Naive B cell (primary cell): ENCODE data around the gene PIGQ. TPM values are rescaled to one million over a fixed set of nuclear protein-coding genes. Genes with fewer than 3 reads are reported as not detected.

Experiments used
- polyA plus RNA-seq, 6 donors: library from polyadenylated mRNA; unstranded; fragments of 300-500 nt; fragmentation: Illumina TruSeq; gene quantifications; one replicate each; pipeline ENCODE4 v1.2.3, GENCODE V29; 2021; ENCODE audit warnings: low read depth in 6 of 6

The PIGQ gene
- polyA plus RNA-seq, 6 donors from 2014 or later, result 4.5 to 22.2 (median 12.7) TPM

Other genes starting within 250 kb of the PIGQ start
- gene AXIN1, start 217.2 kb upstream of the PIGQ start, polyA plus RNA-seq, result 1 to 10 TPM in 5 of 6 donors, under 1 TPM in 1; 0.93 to 2.7 (median 1.9) TPM
- gene MRPL28, start 199.4 kb upstream of the PIGQ start, polyA plus RNA-seq, result 10 to 100 TPM; 60.1 to 76.8 (median 65.7) TPM
- 10 to 100 TPM in 5 of 6 donors, 1 to 10 TPM in 1; 7.1 to 24.3 (median 17.2) TPM for gene PGAP6, start 188.0 kb upstream of the PIGQ start, polyA plus RNA-seq
- 100 to 1,000 TPM in 1 of 6 donors, 10 to 100 TPM in 5; 56.9 to 104 (median 65.1) TPM for gene NME4, start 172.8 kb upstream of the PIGQ start, polyA plus RNA-seq
- gene DECR2, start 168.1 kb upstream of the PIGQ start, polyA plus RNA-seq, result 1 to 10 TPM; 3.8 to 9.4 (median 5.2) TPM
- gene RAB11FIP3, start 144.3 kb upstream of the PIGQ start, polyA plus RNA-seq, result 1 to 10 TPM; 1.0 to 4.8 (median 1.9) TPM
- gene CAPN15, start 42.3 kb upstream of the PIGQ start, polyA plus RNA-seq, result 10 to 100 TPM in 1 of 6 donors, 1 to 10 TPM in 5; 4.3 to 11.0 (median 5.0) TPM
- not detected for gene PRR35, start 9.6 kb upstream of the PIGQ start, polyA plus RNA-seq
- 1 to 10 TPM in 4 of 6 donors, under 1 TPM in 2; 0.90 to 3.4 (median 1.9) TPM for gene NHLRC4, start 3.0 kb upstream of the PIGQ start, polyA plus RNA-seq
- gene RAB40C, start 20.1 kb downstream of the PIGQ start, polyA plus RNA-seq, result 10 to 100 TPM in 2 of 6 donors, 1 to 10 TPM in 4; 6.8 to 14.5 (median 9.4) TPM
- gene WFIKKN1, start 61.0 kb downstream of the PIGQ start, polyA plus RNA-seq, result not detected
- 10 to 100 TPM; 66.3 to 87.6 (median 84.9) TPM for gene METTL26, start 66.3 kb downstream of the PIGQ start, polyA plus RNA-seq
- gene MCRIP2, start 71.9 kb downstream of the PIGQ start, polyA plus RNA-seq, result 10 to 100 TPM; 20.8 to 46.6 (median 22.7) TPM
- gene WDR90, start 79.4 kb downstream of the PIGQ start, polyA plus RNA-seq, result 1 to 10 TPM in 2 of 6 donors, under 1 TPM in 3, not detected in 1; 0.75 to 2.3 (median 0.90) TPM
- 10 to 100 TPM; 22.1 to 49.1 (median 35.0) TPM for gene RHOT2, start 98.2 kb downstream of the PIGQ start, polyA plus RNA-seq
- gene RHBDL1, start 105.7 kb downstream of the PIGQ start, polyA plus RNA-seq, result not detected
- 100 to 1,000 TPM; 121 to 180 (median 128) TPM for gene STUB1, start 110.4 kb downstream of the PIGQ start, polyA plus RNA-seq
- gene JMJD8, start 114.4 kb downstream of the PIGQ start, polyA plus RNA-seq, result 10 to 100 TPM; 38.1 to 62.6 (median 40.0) TPM
- 10 to 100 TPM in 4 of 6 donors, 1 to 10 TPM in 2; 4.6 to 16.2 (median 11.4) TPM for gene WDR24, start 120.4 kb downstream of the PIGQ start, polyA plus RNA-seq
- 1 to 10 TPM in 1 of 6 donors, under 1 TPM in 4, not detected in 1; 0.23 to 7.9 (median 0.56) TPM for gene FBXL16, start 135.8 kb downstream of the PIGQ start, polyA plus RNA-seq
- gene METRN, start 145.2 kb downstream of the PIGQ start, polyA plus RNA-seq, result 10 to 100 TPM in 1 of 6 donors, 1 to 10 TPM in 4, not detected in 1; 4.0 to 10.2 (median 6.2) TPM
- gene ANTKMT, start 151.2 kb downstream of the PIGQ start, polyA plus RNA-seq, result 10 to 100 TPM; 21.5 to 62.0 (median 38.0) TPM
- under 1 TPM in 2 of 6 donors, not detected in 4; 0.41 to 0.95 TPM for gene CCDC78, start 156.5 kb downstream of the PIGQ start, polyA plus RNA-seq
- 1 to 10 TPM; 1.5 to 8.5 (median 2.9) TPM for gene HAGHL, start 157.1 kb downstream of the PIGQ start, polyA plus RNA-seq
- 10 to 100 TPM; 14.1 to 29.6 (median 20.5) TPM for gene CIAO3, start 171.0 kb downstream of the PIGQ start, polyA plus RNA-seq
- not detected for gene MSLN, start 190.8 kb downstream of the PIGQ start, polyA plus RNA-seq
- gene RPUSD1, start 218.4 kb downstream of the PIGQ start, polyA plus RNA-seq, result 10 to 100 TPM; 24.5 to 43.9 (median 33.7) TPM
- 1 to 10 TPM; 3.4 to 8.4 (median 4.6) TPM for gene CHTF18, start 218.7 kb downstream of the PIGQ start, polyA plus RNA-seq
- gene GNG13, start 230.8 kb downstream of the PIGQ start, polyA plus RNA-seq, result not detected